Measurements from ENCODE around the gene SIGMAR1.

The SIGMAR1 gene

DNA sequence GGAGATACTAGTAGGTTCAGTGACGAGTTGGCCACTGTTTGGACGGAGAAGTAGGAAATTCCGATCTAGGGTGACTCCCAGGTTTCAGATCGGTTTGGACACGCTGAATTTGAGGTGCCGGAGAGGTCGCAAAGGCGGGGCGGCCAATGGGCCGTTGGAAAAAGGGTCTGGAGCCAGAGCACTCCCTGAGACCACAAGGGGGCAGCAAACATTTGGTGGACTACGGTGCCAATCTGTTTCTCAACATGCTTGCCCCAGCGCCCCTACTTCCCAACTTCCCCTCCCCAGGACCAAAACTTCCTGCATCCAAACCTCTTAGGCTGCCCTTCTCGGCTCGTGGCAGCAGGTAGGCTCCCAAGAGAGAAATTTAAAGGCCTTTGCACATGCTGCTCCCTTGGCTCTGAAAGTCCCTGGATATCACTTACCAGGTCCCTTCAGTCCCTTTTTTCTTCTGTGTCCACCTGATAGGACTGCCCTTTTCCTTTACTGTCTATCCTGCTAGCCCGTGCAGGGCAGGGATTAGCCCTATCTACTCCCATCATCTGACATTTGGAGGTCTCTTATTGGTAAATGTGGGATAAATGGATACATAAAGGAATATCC is 24.7 kb downstream of the SIGMAR1 start:
- Histone ChIP-seq H2BK15ac (ENCODE audit: low read depth, poor library complexity, severe bottlenecking) (peak overlapping the region; percentile 90), H2AK5ac (ENCODE audit: low read length, severe bottlenecking) (no peak overlapping the region), H3K9ac (ENCODE audit: low read length) (peak overlapping the region; percentile 97), H3K18ac (ENCODE audit: low read depth in 1 of 2, low read length in 2 of 2) (peak overlapping the region in 1 of 2 experiments; percentile 34), H3K27me3 (ENCODE audit: control insufficient read depth in 1 of 2, insufficient read depth in 1 of 2, low read length in 2 of 2) (no peaks in the 10 kb centered on the region), H3K79me1 (replicated peaks; ENCODE audit: low read length, poor library complexity, severe bottlenecking) (peaks cover 11% of the 10 kb centered on the region), H3K4me3 (ENCODE audit: insufficient read depth in 1 of 2, low read depth in 1 of 2, low read length in 2 of 2) (peak overlapping the region in 1 of 2 experiments; percentile 99), H4K91ac (ENCODE audit: low read length) (no peak overlapping the region), H3K14ac (ENCODE audit: low read length in 2 of 2) (no peak overlapping the region), H2BK12ac (ENCODE audit: low read length in 2 of 2) (no peak overlapping the region), H2BK120ac (ENCODE audit: low read depth, low read length) (no peak overlapping the region), H3K4ac (ENCODE audit: low read depth in 1 of 2, low read length in 2 of 2) (no peak overlapping the region), H2BK5ac (ENCODE audit: low read depth, low read length, poor library complexity, severe bottlenecking) (no peak overlapping the region), H3K23ac (ENCODE audit: low read length in 2 of 2) (no peak overlapping the region), H2AFZ (ENCODE audit: low read depth, low read length) (no peak overlapping the region), H3K27ac (ENCODE audit: low read length, poor library complexity, severe bottlenecking) (no peak overlapping the region), H3K4me2 (ENCODE audit: low read length, poor library complexity, severe bottlenecking) (peak overlapping the region; percentile 97), H4K8ac (ENCODE audit: low read length) (peak overlapping the region; percentile 81), H3K9me3 (ENCODE audit: control insufficient read depth, low read length) (no peaks in the 10 kb centered on the region), H3K36me3 (ENCODE audit: control insufficient read depth in 1 of 2, insufficient read depth in 2 of 2, low read depth in 1 of 2, low read length in 2 of 2) (peaks cover 44 to 47% of the 10 kb centered on the region in 2 experiments), H3K4me1 (ENCODE audit: control insufficient read depth, insufficient read depth, low read depth, low read length) (peaks cover 13% of the 10 kb centered on the region)
- DNase-seq, result peak; percentile 82
- WGBS, result under 1% methylated on average over 11 of the region's 15 CpGs

- 2% methylated on average over 77 of the region's 77 CpGs for WGBS
- Histone ChIP-seq H2AFZ (ENCODE audit: low read depth, low read length) (peak within 1 kb of the TSS; percentile 81), H3K4ac (ENCODE audit: low read depth in 1 of 2, low read length in 2 of 2) (peak within 1 kb of the TSS; percentile 77 to 95), H3K4me2 (ENCODE audit: low read length, poor library complexity, severe bottlenecking) (peak within 1 kb of the TSS; percentile 97), H3K9ac (ENCODE audit: low read length) (peak within 1 kb of the TSS; percentile 97), H3K9me3 (ENCODE audit: control insufficient read depth, low read length) (no peaks in the 10 kb centered on the region), H3K4me3 (ENCODE audit: insufficient read depth in 1 of 2, low read depth in 1 of 2, low read length in 2 of 2) (peak within 1 kb of the TSS; percentile 73 to 99), H4K8ac (ENCODE audit: low read length) (peak within 1 kb of the TSS; percentile 97), H2AK5ac (ENCODE audit: low read length, severe bottlenecking) (peak within 1 kb of the TSS; percentile 33), H2BK15ac (ENCODE audit: low read depth, poor library complexity, severe bottlenecking) (peak within 1 kb of the TSS; percentile 90), H3K4me1 (ENCODE audit: control insufficient read depth, insufficient read depth, low read depth, low read length) (peaks cover 13% of the 10 kb centered on the region), H4K91ac (ENCODE audit: low read length) (peak within 1 kb of the TSS; percentile 47), H3K79me1 (replicated peaks; ENCODE audit: low read length, poor library complexity, severe bottlenecking) (peaks cover 9% of the 10 kb centered on the region), H3K27me3 (ENCODE audit: control insufficient read depth in 1 of 2, insufficient read depth in 1 of 2, low read length in 2 of 2) (peaks cover 0 to 5% of the 10 kb centered on the region in 2 experiments), H3K23ac (ENCODE audit: low read length in 2 of 2) (peak within 1 kb of the TSS in 1 of 2 experiments; percentile 98), H2BK12ac (ENCODE audit: low read length in 2 of 2) (peak within 1 kb of the TSS in 1 of 2 experiments; percentile 33), H2BK120ac (ENCODE audit: low read depth, low read length) (peak within 1 kb of the TSS; percentile 19), H2BK5ac (ENCODE audit: low read depth, low read length, poor library complexity, severe bottlenecking) (peak within 1 kb of the TSS; percentile 6), H3K18ac (ENCODE audit: low read depth in 1 of 2, low read length in 2 of 2) (peak within 1 kb of the TSS; percentile 81 to 87), H3K36me3 (ENCODE audit: control insufficient read depth in 1 of 2, insufficient read depth in 2 of 2, low read depth in 1 of 2, low read length in 2 of 2) (peaks cover 36 to 41% of the 10 kb centered on the region in 2 experiments), H3K14ac (ENCODE audit: low read length in 2 of 2) (peak within 1 kb of the TSS in 1 of 2 experiments; percentile 84), H3K27ac (ENCODE audit: low read length, poor library complexity, severe bottlenecking) (peak within 1 kb of the TSS; percentile 67)
- DNase-seq, result peak; percentile 90
Observed at GRCh38 chr9:34611811-34612787, 25.5 kb downstream of the SIGMAR1 start, which contains the start of gene RPP25L. Gene RPP25L, minus strand, starts transcription at chr9:34612097. Its CDS starts 801 bp downstream, at chr9:34611296.

DNA sequence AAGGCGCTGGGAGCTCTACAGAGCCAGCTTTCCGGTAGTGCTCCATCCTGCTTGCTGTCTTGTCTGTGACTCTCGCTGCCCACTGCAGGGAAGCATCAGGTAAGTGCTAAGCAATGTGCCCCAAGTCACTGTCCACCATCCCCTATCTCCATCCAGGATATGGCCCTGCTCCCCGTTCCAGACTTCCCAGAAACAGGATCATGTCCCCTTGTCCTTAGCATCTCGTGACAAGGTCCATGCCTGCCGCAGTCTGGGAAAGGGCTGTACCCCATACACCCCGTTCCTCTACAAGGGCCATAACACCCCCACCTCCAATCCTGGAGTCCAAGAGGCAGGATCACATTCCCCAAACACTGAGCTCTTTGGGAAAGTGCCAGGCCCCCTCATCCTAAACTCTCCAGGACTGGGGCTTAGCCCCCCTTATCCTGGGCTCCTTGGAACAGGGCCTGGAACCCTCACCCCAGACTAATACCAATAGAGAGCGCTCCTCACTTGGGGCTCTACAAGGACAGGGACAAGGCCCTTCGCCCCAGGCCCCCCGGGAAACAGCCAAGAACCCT is 26.3 kb downstream of the SIGMAR1 start:
- Histone ChIP-seq H3K9ac (ENCODE audit: low read length) (peak overlapping the region; percentile 97), H2AFZ (ENCODE audit: low read depth, low read length) (peak overlapping the region; percentile 81), H3K4me2 (ENCODE audit: low read length, poor library complexity, severe bottlenecking) (peak overlapping the region; percentile 81), H2BK15ac (ENCODE audit: low read depth, poor library complexity, severe bottlenecking) (no peak overlapping the region), H3K18ac (ENCODE audit: low read depth in 1 of 2, low read length in 2 of 2) (peak overlapping the region; percentile 46 to 87), H3K4ac (ENCODE audit: low read depth in 1 of 2, low read length in 2 of 2) (peak overlapping the region in 1 of 2 experiments; percentile 95), H3K23ac (ENCODE audit: low read length in 2 of 2) (peak overlapping the region in 1 of 2 experiments; percentile 77), H3K79me1 (replicated peaks; ENCODE audit: low read length, poor library complexity, severe bottlenecking) (peaks cover 9% of the 10 kb centered on the region), H3K27ac (ENCODE audit: low read length, poor library complexity, severe bottlenecking) (no peak overlapping the region), H3K27me3 (ENCODE audit: control insufficient read depth in 1 of 2, insufficient read depth in 1 of 2, low read length in 2 of 2) (peaks cover under 1 to 11% of the 10 kb centered on the region in 2 experiments), H2BK12ac (ENCODE audit: low read length in 2 of 2) (no peak overlapping the region), H3K36me3 (ENCODE audit: control insufficient read depth in 1 of 2, insufficient read depth in 2 of 2, low read depth in 1 of 2, low read length in 2 of 2) (peaks cover 29 to 33% of the 10 kb centered on the region in 2 experiments), H4K8ac (ENCODE audit: low read length) (peak overlapping the region; percentile 97), H2AK5ac (ENCODE audit: low read length, severe bottlenecking) (peak overlapping the region; percentile 33), H2BK5ac (ENCODE audit: low read depth, low read length, poor library complexity, severe bottlenecking) (no peak overlapping the region), H3K4me3 (ENCODE audit: insufficient read depth in 1 of 2, low read depth in 1 of 2, low read length in 2 of 2) (peak overlapping the region; percentile 73 to 99), H3K4me1 (ENCODE audit: control insufficient read depth, insufficient read depth, low read depth, low read length) (peaks cover 13% of the 10 kb centered on the region), H2BK120ac (ENCODE audit: low read depth, low read length) (no peak overlapping the region), H3K9me3 (ENCODE audit: control insufficient read depth, low read length) (no peaks in the 10 kb centered on the region), H3K14ac (ENCODE audit: low read length in 2 of 2) (peak overlapping the region in 1 of 2 experiments; percentile 84), H4K91ac (ENCODE audit: low read length) (peak overlapping the region; percentile 47)
- DNase-seq, result no peak
- WGBS, result 67% methylated on average over 10 of the region's 10 CpGs
